Measurements from ENCODE around the gene OPCML. TPM values are rescaled to one million over a fixed set of nuclear protein-coding genes. Genes with fewer than 3 reads are reported as not detected.

Gene OPCML
- total RNA-seq, 1 experiment from 2014 or later = 0.94 TPM

GRCh38 chr11:132969892-132970291 is 562.4 kb downstream of the OPCML start:
- no peak overlapping the region for H2BK20ac ChIP-seq (ENCODE audit: low read depth, low read length, poor library complexity, severe bottlenecking)
- no peak overlapping the region for H2BK5ac ChIP-seq (ENCODE audit: insufficient read length, low read length)
- no peak overlapping the region for H4K5ac ChIP-seq (ENCODE audit: insufficient read length, low read depth, low read length)
- no peak overlapping the region for H3K4ac ChIP-seq (ENCODE audit: low read depth, low read length)
- H3K23ac ChIP-seq (ENCODE audit: insufficient read length, low read depth, low read length) = no peak overlapping the region
- no peak overlapping the region for H4K91ac ChIP-seq (ENCODE audit: insufficient read length, low read depth, low read length)
- DNase-seq = no peak
- no peaks in the 10 kb centered on the region for H3K79me2 ChIP-seq (ENCODE audit: insufficient read depth, low read length)
- no peak overlapping the region for H3K4me2 ChIP-seq (ENCODE audit: insufficient read depth, insufficient read length, low read length)
- H2AK5ac ChIP-seq (ENCODE audit: insufficient read length, low read length) = no peak overlapping the region
- H2BK15ac ChIP-seq (ENCODE audit: low read depth, low read length) = no peak overlapping the region
- no peaks in the 10 kb centered on the region for H3K79me1 ChIP-seq (ENCODE audit: insufficient read depth, low read depth, low read length, poor library complexity, severe bottlenecking)
- H2BK120ac ChIP-seq (ENCODE audit: low read depth, low read length, poor library complexity, severe bottlenecking) = no peak overlapping the region
- no peak for TF ChIP-seq CTCF (conservative IDR thresholded peaks at IDR 0.05)
- H3K9me3 ChIP-seq (ENCODE audit: control insufficient read depth, low read depth, low read length) = no peaks in the 10 kb centered on the region
- no peak overlapping the region for H3K14ac ChIP-seq (ENCODE audit: insufficient read depth, low read length)
- H3K23me2 ChIP-seq (ENCODE audit: insufficient read length, low read depth, low read length, poor library complexity, severe bottlenecking) = no peaks in the 10 kb centered on the region
- H3K9ac ChIP-seq (ENCODE audit: extremely low read depth, insufficient read length, low read length) = no peak overlapping the region
- no peaks in the 10 kb centered on the region for H3K4me1 ChIP-seq (ENCODE audit: insufficient read depth, low read length)
- no peak overlapping the region for H3K56ac ChIP-seq (ENCODE audit: insufficient read length, low read depth, low read length)
- no peak overlapping the region for H2BK12ac ChIP-seq (ENCODE audit: insufficient read length, low read depth, low read length)
- no peak overlapping the region for H2AFZ ChIP-seq (ENCODE audit: low read length)
- no peaks in the 10 kb centered on the region for H3K27me3 ChIP-seq (ENCODE audit: insufficient read depth, low read length)
- no peak overlapping the region for H3K27ac ChIP-seq (ENCODE audit: insufficient read length, low read depth, low read length)
- H3K9me3 Mint-ChIP-seq = no peaks in the 10 kb centered on the region
- H4K20me1 ChIP-seq (ENCODE audit: control insufficient read depth, insufficient read depth, insufficient read length) = no peaks in the 10 kb centered on the region
- H4K8ac ChIP-seq (replicated peaks; ENCODE audit: insufficient read length, low read depth, low read length) = no peak overlapping the region
- no peaks in the 10 kb centered on the region; a peak in 1 of 7 replicates for H3K36me3 Mint-ChIP-seq (ENCODE audit: insufficient read depth in 1 of 3, low read depth in 3 of 3)
- no peak overlapping the region for H3T11ph ChIP-seq (ENCODE audit: low read length)
- H3K27me3 Mint-ChIP-seq (ENCODE audit: low read depth) = peaks cover 4% of the 10 kb centered on the region; the same call in 1 of the 2 replicates
- no peak overlapping the region for H3K4me3 Mint-ChIP-seq
- peaks cover 2 to 10% of the 10 kb centered on the region in 2 experiments for H3K4me1 Mint-ChIP-seq
- H3K18ac ChIP-seq (ENCODE audit: insufficient read length, low read depth, low read length) = no peak overlapping the region
- H3K27ac Mint-ChIP-seq = no peak overlapping the region
- no CpG with 5 or more reads among the region's 4 CpGs for WGBS (ENCODE audit: extremely low coverage, insufficient read length, low lambda C conversion rate)

All from H9 (cell line).